Ovary (tissue), 3 donors: Measurements from ENCODE around the gene SELENOT.

Experiments used
- EP300 ChIP-seq: sonication (generic); formaldehyde crosslinking; IDR thresholded peaks from one replicate; pipeline ENCODE4 v1.6.1; 2017; ENCODE audit warnings: antibody characterized with exemption
- POLR2A ChIP-seq: fragments of 450-650 bp; IDR thresholded peaks from one replicate; pipeline ENCODE4 v1.6.1; 2017; ENCODE audit warnings: antibody characterized with exemption, mild to moderate bottlenecking, moderate library complexity
- TF ChIP-seq, protein P1 (sequence below), 3 donors: fragments of 450-650 bp in 2 of 3; fragments of 200-600 bp in 1 of 3; IDR thresholded peaks; one replicate each; pipeline versions ENCODE4 v1.5.1 to v1.8.0; 2016 to 2022; ENCODE audit warnings: antibody characterized with exemption in 3 of 3, mild to moderate bottlenecking in 1 of 3
- donor health status: DM: no; HTN: no; CAD: no.

- TF ChIP-seq POLR2A (no peak), EP300 (no peak)
- TF ChIP-seq, protein P1, sequence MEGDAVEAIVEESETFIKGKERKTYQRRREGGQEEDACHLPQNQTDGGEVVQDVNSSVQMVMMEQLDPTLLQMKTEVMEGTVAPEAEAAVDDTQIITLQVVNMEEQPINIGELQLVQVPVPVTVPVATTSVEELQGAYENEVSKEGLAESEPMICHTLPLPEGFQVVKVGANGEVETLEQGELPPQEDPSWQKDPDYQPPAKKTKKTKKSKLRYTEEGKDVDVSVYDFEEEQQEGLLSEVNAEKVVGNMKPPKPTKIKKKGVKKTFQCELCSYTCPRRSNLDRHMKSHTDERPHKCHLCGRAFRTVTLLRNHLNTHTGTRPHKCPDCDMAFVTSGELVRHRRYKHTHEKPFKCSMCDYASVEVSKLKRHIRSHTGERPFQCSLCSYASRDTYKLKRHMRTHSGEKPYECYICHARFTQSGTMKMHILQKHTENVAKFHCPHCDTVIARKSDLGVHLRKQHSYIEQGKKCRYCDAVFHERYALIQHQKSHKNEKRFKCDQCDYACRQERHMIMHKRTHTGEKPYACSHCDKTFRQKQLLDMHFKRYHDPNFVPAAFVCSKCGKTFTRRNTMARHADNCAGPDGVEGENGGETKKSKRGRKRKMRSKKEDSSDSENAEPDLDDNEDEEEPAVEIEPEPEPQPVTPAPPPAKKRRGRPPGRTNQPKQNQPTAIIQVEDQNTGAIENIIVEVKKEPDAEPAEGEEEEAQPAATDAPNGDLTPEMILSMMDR (IDR thresholded peaks at IDR 0.05) = no peak
Observed at GRCh38 chr3:150631515-150632221, 28.5 kb downstream of the SELENOT start.
